ENCODE measurements around the gene WRAP73.

DNA sequence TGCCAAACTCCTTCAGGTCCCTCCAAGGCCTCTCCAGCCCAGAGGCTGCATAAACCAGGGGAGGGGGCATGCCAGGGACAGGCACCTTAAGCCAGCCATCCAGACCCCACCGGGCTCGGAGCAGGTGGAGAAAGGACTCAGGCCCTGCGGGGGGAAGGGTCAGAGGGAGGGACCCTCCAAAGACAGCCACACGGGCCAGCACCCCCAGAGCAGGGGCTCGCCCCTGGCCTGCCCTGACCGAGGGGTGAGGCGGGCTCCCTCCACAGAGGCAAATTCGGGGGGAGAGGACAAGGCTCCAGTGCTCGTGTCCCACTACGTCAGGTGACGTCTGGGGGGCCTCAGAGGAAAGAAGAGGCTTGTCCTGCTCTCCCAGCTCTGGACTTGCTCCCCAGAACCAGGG lies 46.7 kb downstream of the WRAP73 start:
- no peak for TF ChIP-seq POLR2A (IDR thresholded peaks at IDR 0.05)
- TF ChIP-seq, protein P1, sequence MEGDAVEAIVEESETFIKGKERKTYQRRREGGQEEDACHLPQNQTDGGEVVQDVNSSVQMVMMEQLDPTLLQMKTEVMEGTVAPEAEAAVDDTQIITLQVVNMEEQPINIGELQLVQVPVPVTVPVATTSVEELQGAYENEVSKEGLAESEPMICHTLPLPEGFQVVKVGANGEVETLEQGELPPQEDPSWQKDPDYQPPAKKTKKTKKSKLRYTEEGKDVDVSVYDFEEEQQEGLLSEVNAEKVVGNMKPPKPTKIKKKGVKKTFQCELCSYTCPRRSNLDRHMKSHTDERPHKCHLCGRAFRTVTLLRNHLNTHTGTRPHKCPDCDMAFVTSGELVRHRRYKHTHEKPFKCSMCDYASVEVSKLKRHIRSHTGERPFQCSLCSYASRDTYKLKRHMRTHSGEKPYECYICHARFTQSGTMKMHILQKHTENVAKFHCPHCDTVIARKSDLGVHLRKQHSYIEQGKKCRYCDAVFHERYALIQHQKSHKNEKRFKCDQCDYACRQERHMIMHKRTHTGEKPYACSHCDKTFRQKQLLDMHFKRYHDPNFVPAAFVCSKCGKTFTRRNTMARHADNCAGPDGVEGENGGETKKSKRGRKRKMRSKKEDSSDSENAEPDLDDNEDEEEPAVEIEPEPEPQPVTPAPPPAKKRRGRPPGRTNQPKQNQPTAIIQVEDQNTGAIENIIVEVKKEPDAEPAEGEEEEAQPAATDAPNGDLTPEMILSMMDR (IDR thresholded peaks at IDR 0.05), result no peak

All from right lobe of liver (tissue), 4 donors.